ENCODE measurements around the gene FREM1.

The FREM1 gene

DNA sequence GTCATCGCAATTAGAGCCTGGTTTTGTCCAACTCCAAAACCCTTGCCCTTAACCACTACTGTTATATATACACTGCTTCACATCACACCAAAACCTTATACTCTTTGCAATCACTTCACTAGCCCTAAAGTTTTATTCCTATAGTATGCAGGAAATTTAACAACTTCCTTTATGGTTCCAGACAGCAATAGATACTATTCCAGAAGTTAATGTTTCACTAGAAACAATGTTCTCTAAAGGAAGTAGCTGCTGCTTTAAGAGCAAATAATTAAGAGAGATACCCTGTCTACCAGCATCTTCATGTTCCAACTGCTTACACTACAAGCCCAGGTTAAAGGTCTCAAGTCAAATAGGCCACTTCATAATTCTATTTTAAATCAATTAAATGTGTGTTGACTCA lies 22.0 kb downstream of the FREM1 start:
- no peaks in the 10 kb centered on the region for H3K79me2 ChIP-seq (ENCODE audit: insufficient read depth, low read length)
- no peaks in the 10 kb centered on the region for H3K9me2 ChIP-seq (replicated peaks; ENCODE audit: insufficient read depth, low read length)
- H3K9me3 ChIP-seq (ENCODE audit: insufficient read depth, low read length) = no peaks in the 10 kb centered on the region
- no peak overlapping the region for H3K9ac ChIP-seq (ENCODE audit: low read length)
- H3F3A ChIP-seq (ENCODE audit: insufficient read depth) = no peaks in the 10 kb centered on the region
- TF ChIP-seq, protein P1, sequence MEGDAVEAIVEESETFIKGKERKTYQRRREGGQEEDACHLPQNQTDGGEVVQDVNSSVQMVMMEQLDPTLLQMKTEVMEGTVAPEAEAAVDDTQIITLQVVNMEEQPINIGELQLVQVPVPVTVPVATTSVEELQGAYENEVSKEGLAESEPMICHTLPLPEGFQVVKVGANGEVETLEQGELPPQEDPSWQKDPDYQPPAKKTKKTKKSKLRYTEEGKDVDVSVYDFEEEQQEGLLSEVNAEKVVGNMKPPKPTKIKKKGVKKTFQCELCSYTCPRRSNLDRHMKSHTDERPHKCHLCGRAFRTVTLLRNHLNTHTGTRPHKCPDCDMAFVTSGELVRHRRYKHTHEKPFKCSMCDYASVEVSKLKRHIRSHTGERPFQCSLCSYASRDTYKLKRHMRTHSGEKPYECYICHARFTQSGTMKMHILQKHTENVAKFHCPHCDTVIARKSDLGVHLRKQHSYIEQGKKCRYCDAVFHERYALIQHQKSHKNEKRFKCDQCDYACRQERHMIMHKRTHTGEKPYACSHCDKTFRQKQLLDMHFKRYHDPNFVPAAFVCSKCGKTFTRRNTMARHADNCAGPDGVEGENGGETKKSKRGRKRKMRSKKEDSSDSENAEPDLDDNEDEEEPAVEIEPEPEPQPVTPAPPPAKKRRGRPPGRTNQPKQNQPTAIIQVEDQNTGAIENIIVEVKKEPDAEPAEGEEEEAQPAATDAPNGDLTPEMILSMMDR (IDR thresholded peaks at IDR 0.05; ENCODE audit: insufficient read depth, low read length, poor library complexity, severe bottlenecking) = no peak
- no peak for TF ChIP-seq EZH2phosphoT487 (conservative IDR thresholded peaks at IDR 0.05; ENCODE audit: low read length)
- H3K36me3 ChIP-seq (ENCODE audit: low read length) = no peaks in the 10 kb centered on the region
- H3K27ac ChIP-seq (ENCODE audit: low read depth, low read length) = no peak overlapping the region
- H2AFZ ChIP-seq (ENCODE audit: low read depth, low read length, severe bottlenecking) = no peak overlapping the region
- no peaks in the 10 kb centered on the region for H4K20me1 ChIP-seq (ENCODE audit: low read depth, low read length)
- H3K4me2 ChIP-seq (ENCODE audit: low read depth, low read length, poor library complexity, severe bottlenecking) = no peak overlapping the region
- no peaks in the 10 kb centered on the region for H3K27me3 ChIP-seq (ENCODE audit: low read length)
- H3K4me3 ChIP-seq (ENCODE audit: insufficient read depth, low read length, poor library complexity, severe bottlenecking) = no peak overlapping the region

DNA sequence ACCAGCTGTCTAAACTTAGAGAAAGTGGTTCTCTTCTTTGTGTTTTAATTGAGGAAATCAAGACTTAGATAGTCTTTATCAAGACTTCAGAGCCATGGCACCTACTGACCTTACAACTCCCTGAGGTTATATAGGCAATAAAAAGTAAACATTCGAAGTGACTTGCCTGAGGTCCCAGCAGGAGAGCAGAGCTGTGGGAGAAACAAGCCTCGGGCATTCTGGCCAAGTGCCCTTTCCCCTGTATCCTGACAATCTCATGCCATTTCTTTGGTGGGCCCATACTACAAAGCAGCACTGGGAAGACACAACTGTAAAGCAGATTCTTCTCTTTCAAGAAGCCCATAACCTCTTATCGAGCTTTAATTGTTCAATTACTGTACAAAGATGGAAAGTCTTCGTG lies 23.1 kb downstream of the FREM1 start:
- TF ChIP-seq, protein P1 (IDR thresholded peaks at IDR 0.05; ENCODE audit: insufficient read depth, low read length, poor library complexity, severe bottlenecking) = no peak

DNA sequence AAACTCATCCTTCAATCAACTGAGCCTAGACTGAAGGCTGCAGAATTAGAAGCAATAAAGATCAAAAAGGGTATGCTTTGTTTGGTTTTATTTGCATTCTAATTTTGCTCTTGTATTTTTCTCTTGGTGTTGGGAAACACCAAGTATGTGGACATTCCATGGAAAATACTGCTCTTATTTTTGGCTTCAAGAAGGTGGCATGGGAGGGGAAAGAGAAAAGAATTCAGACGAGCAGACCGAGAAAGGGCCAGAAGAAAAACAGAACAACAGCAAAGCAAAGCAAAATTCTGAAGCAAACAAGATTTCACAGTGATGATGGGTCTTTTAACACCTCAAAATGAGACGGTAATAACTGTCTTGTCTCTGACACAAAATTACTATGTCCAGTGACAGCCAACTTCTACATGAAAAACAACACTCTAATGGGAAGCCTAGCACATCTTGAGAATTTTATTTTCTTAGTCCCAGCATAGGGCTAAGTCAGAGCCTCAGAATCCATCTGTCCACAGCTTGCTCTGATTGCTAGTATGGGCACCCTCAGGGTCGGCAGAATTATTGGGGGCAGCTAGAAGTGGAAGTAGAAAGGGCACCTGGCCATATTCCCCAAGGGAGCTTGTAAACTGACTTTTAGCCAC lies 26.8 kb downstream of the FREM1 start:
- Histone ChIP-seq H3K79me2 (ENCODE audit: insufficient read depth, low read length) (no peaks in the 10 kb centered on the region), H3F3A (ENCODE audit: insufficient read depth) (no peaks in the 10 kb centered on the region), H3K9me2 (replicated peaks; ENCODE audit: insufficient read depth, low read length) (no peaks in the 10 kb centered on the region), H4K20me1 (ENCODE audit: low read depth, low read length) (no peaks in the 10 kb centered on the region), H2AFZ (ENCODE audit: low read depth, low read length, severe bottlenecking) (no peak overlapping the region), H3K4me2 (ENCODE audit: low read depth, low read length, poor library complexity, severe bottlenecking) (no peak overlapping the region), H3K9me3 (ENCODE audit: insufficient read depth, low read length) (no peaks in the 10 kb centered on the region), H3K4me3 (ENCODE audit: insufficient read depth, low read length, poor library complexity, severe bottlenecking) (no peak overlapping the region), H3K36me3 (ENCODE audit: low read length) (no peaks in the 10 kb centered on the region), H3K9ac (ENCODE audit: low read length) (no peak overlapping the region), H3K27me3 (ENCODE audit: low read length) (no peaks in the 10 kb centered on the region), H3K27ac (ENCODE audit: low read depth, low read length) (no peak overlapping the region)
- TF ChIP-seq, protein P1 (IDR thresholded peaks at IDR 0.05; ENCODE audit: insufficient read depth, low read length, poor library complexity, severe bottlenecking) = no peak
- TF ChIP-seq EZH2phosphoT487 (conservative IDR thresholded peaks at IDR 0.05; ENCODE audit: low read length) = no peak

More for the DNA sequence above, 23.1 kb downstream of the FREM1 start:
- Histone ChIP-seq H3K4me2 (ENCODE audit: low read depth, low read length, poor library complexity, severe bottlenecking) (no peak overlapping the region), H3K9me3 (ENCODE audit: insufficient read depth, low read length) (no peaks in the 10 kb centered on the region), H3K4me3 (ENCODE audit: insufficient read depth, low read length, poor library complexity, severe bottlenecking) (no peak overlapping the region), H3K27ac (ENCODE audit: low read depth, low read length) (no peak overlapping the region), H3K27me3 (ENCODE audit: low read length) (no peaks in the 10 kb centered on the region), H3K9ac (ENCODE audit: low read length) (no peak overlapping the region), H3K79me2 (ENCODE audit: insufficient read depth, low read length) (no peaks in the 10 kb centered on the region), H2AFZ (ENCODE audit: low read depth, low read length, severe bottlenecking) (no peak overlapping the region), H3K36me3 (ENCODE audit: low read length) (no peaks in the 10 kb centered on the region), H3K9me2 (replicated peaks; ENCODE audit: insufficient read depth, low read length) (no peaks in the 10 kb centered on the region), H4K20me1 (ENCODE audit: low read depth, low read length) (no peaks in the 10 kb centered on the region), H3F3A (ENCODE audit: insufficient read depth) (no peaks in the 10 kb centered on the region)

Measured in SU-DHL-6 (cell line).